ENCODE measurements around the gene AGBL4.

- no peak for TF ChIP-seq CTCF (optimal IDR thresholded peaks at IDR 0.05 in 1 of 3, IDR thresholded peaks at IDR 0.05 in 1 of 3, conservative IDR thresholded peaks at IDR 0.05 in 1 of 3; ENCODE audit: extremely low read depth in 1 of 3, insufficient read depth in 2 of 3, low read length in 3 of 3)
- no peak for TF ChIP-seq EZH2 (IDR thresholded peaks at IDR 0.05; ENCODE audit: low read length)
Measured at GRCh38 chr1:48679859-48680258, 1343.9 kb downstream of the AGBL4 start.

Data from keratinocyte (primary cell).